ENCODE data around the gene RNF10.

DNA sequence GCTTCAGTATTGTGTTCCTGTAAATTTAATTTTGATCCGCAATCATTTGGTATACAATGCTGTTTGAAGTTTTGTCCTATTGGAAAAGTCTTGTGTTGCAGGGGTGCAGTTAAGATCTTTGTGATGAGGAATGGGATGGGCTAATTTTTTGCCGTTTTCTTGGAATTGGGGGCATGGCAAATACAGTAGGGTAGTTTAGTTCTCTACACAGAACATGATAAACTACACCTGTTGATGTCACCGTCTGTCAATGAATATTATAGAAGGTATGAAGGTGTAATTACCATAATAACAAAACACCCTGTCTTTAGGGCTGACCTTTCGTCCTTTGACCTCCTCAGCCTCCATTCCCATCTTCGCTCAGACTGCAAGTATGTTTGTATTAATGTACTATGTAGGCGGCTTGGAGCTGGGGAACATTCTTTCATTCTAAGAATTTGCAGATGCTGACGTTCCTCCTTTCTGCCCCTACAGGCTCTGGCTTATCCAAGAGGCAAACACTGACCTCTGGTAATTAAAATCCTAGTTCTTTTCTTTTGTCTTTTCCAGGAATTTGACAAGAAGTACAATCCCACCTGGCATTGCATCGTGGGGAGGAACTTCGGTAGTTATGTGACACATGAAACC lies 36.5 kb upstream of the RNF10 start:
- TF ChIP-seq POLR2A (IDR thresholded peaks at IDR 0.05; ENCODE audit: low read length) (peak; percentile 8), GATA1 (IDR thresholded peaks at IDR 0.05; ENCODE audit: low read depth, low read length) (no peak)
